MM.1S (cell line): ENCODE measurements around the gene EIF4E1B.
"Not testable (repeated sequence)": the region's sequence is repeated elsewhere in the genome, so short reads cannot be mapped to it uniquely, and the experiment has no call there.

Experiments used
- DNase-seq: peaks from one replicate; pipeline ENCODE4 v3.0.0-alpha.2; 2015
- H2AFZ ChIP-seq: fragments of 300-600 bp; sonication (generic); 2 replicates; pipeline ENCODE4 v1.6.0; 2016; ENCODE audit warnings: antibody characterized with exemption, low read length
- H3F3A ChIP-seq: fragments of 300-600 bp; sonication (generic); 2 replicates; pipeline ENCODE4 v1.6.1; 2016; ENCODE audit warnings: mild to moderate bottlenecking, antibody characterized with exemption, low read length, moderate library complexity, mixed read lengths; ENCODE audit not compliant: insufficient read depth
- H3K27ac ChIP-seq: fragments of 300-600 bp; sonication (generic); 2 replicates; pipeline ENCODE4 v1.5.1; 2016; ENCODE audit warnings: mild to moderate bottlenecking, low read length
- H3K27me3 ChIP-seq: fragments of 300-600 bp; sonication (generic); replicated peaks from 2 replicates; pipeline ENCODE4 v1.6.0; 2016; ENCODE audit warnings: low read length; ENCODE audit not compliant: insufficient read depth
- H3K36me3 ChIP-seq: fragments of 300-600 bp; sonication (generic); replicated peaks from 2 replicates; pipeline ENCODE4 v1.6.1; 2016; ENCODE audit warnings: mild to moderate bottlenecking, low read length, mixed read lengths; ENCODE audit not compliant: insufficient read depth
- H3K4me1 ChIP-seq: fragments of 300-600 bp; sonication (generic); 2 replicates; pipeline ENCODE4 v1.6.1; 2016; ENCODE audit warnings: low read length, mixed read lengths
- H3K4me2 ChIP-seq: fragments of 300-600 bp; sonication (generic); 2 replicates; pipeline ENCODE4 v1.6.0; 2016; ENCODE audit warnings: low read depth, low read length
- H3K4me3 ChIP-seq: fragments of 300-600 bp; sonication (generic); 2 replicates; pipeline ENCODE4 v1.5.1; 2016; ENCODE audit warnings: low read length, mixed read lengths
- H3K79me2 ChIP-seq: fragments of 300-600 bp; sonication (generic); 2 replicates; pipeline ENCODE4 v1.6.1; 2016; ENCODE audit warnings: mixed run types, low read length, mixed read lengths
- H3K9ac ChIP-seq: fragments of 300-600 bp; sonication (generic); 2 replicates; pipeline ENCODE4 v1.6.1; 2016; ENCODE audit warnings: low read length, mixed read lengths
- H3K9me2 ChIP-seq: fragments of 300-600 bp; sonication (generic); replicated peaks from 2 replicates; pipeline ENCODE4 v1.6.1; 2016; ENCODE audit warnings: mild to moderate bottlenecking, low read length, mixed read lengths; ENCODE audit not compliant: insufficient read depth
- H3K9me3 ChIP-seq: fragments of 300-600 bp; sonication (generic); replicated peaks from 2 replicates; pipeline ENCODE4 v1.6.1; 2016; ENCODE audit warnings: mild to moderate bottlenecking, low read length, mixed read lengths; ENCODE audit not compliant: insufficient read depth
- H4K20me1 ChIP-seq: fragments of 300-600 bp; sonication (generic); 2 replicates; pipeline ENCODE4 v1.6.1; 2016; ENCODE audit warnings: mild to moderate bottlenecking, low read length, moderate library complexity, mixed read lengths; ENCODE audit not compliant: insufficient read depth
- CTCF ChIP-seq: fragments of 300-600 bp; sonication (generic); IDR thresholded peaks from 2 replicates; pipeline ENCODE4 v1.5.1; 2016; ENCODE audit warnings: antibody characterized with exemption, low read length, mixed read lengths
- EZH2 ChIP-seq: fragments of 300-600 bp; sonication (generic); optimal IDR thresholded peaks from 2 replicates; pipeline ENCODE3; 2017; ENCODE audit warnings: low read depth, mild to moderate bottlenecking, antibody characterized with exemption, low read length, mixed read lengths
- EZH2phosphoT487 ChIP-seq: fragments of 300-600 bp; sonication (generic); IDR thresholded peaks from 2 replicates; pipeline ENCODE4 v1.6.1; 2018; ENCODE audit warnings: antibody characterized with exemption, low read length

Gene EIF4E1B

GRCh38 chr5:176590035-176590717, 40.3 kb upstream of the EIF4E1B start:
- no peaks in the 10 kb centered on the region for H3K36me3 ChIP-seq
- H2AFZ ChIP-seq: no peak overlapping the region
- no peaks in the 10 kb centered on the region; the same call in 1 of the 2 replicates for H3K27me3 ChIP-seq
- no peaks in the 10 kb centered on the region for H3K4me1 ChIP-seq
- H3K4me2 ChIP-seq: no peak overlapping the region
- DNase-seq: no peak
- no peak overlapping the region for H3K9ac ChIP-seq
- H3K27ac ChIP-seq: no peak overlapping the region
- no peak overlapping the region for H3K4me3 ChIP-seq
- H3K9me3 ChIP-seq: no peaks in the 10 kb centered on the region
- no peak for TF ChIP-seq CTCF
- no peak for TF ChIP-seq EZH2
- no peak for TF ChIP-seq EZH2phosphoT487
- H3K9me2 ChIP-seq: no peaks in the 10 kb centered on the region
- H4K20me1 ChIP-seq: no peaks in the 10 kb centered on the region
- H3K79me2 ChIP-seq: no peaks in the 10 kb centered on the region
- no peaks in the 10 kb centered on the region for H3F3A ChIP-seq

DNA sequence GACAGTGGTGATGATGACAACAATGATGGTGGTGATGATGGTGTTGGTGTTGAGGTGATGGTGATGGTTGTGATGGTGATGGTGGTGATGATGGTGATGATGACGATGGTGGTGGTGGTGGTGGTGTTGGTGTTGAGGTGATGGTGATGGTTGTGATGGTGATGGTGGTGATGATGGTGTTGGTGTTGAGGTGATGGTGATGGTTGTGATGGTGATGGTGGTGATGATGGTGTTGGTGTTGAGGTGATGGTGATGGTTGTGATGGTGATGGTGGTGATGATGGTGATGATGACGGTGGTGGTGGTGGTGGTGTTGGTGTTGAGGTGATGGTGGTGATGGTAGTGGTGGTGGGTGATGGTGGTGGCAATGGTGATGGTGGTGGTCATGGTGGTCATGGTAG, 38.8 kb upstream of the EIF4E1B start:
- not testable (repeated sequence) for H4K20me1 ChIP-seq, H3K36me3 ChIP-seq, H3K4me3 ChIP-seq, H3F3A ChIP-seq, H3K4me1 ChIP-seq, H2AFZ ChIP-seq, H3K27me3 ChIP-seq, H3K9ac ChIP-seq, H3K27ac ChIP-seq, DNase-seq, H3K9me3 ChIP-seq, H3K79me2 ChIP-seq, H3K9me2 ChIP-seq, H3K4me2 ChIP-seq

- no peaks in the 10 kb centered on the region for H3K9me2 ChIP-seq
- H3K4me3 ChIP-seq: no peak overlapping the region
- no peak for DNase-seq
- H3K27me3 ChIP-seq: no peaks in the 10 kb centered on the region; the same call in 1 of the 2 replicates
- no peak overlapping the region for H3K9ac ChIP-seq
- H4K20me1 ChIP-seq: no peaks in the 10 kb centered on the region
- H2AFZ ChIP-seq: no peak overlapping the region
- no peak overlapping the region for H3K27ac ChIP-seq
- H3K9me3 ChIP-seq: no peaks in the 10 kb centered on the region
- TF ChIP-seq EZH2 (no peak), CTCF (no peak), EZH2phosphoT487 (no peak)
- H3K36me3 ChIP-seq: no peaks in the 10 kb centered on the region
- no peaks in the 10 kb centered on the region for H3K4me1 ChIP-seq
- H3F3A ChIP-seq: no peaks in the 10 kb centered on the region
- no peak overlapping the region for H3K4me2 ChIP-seq
- H3K79me2 ChIP-seq: no peaks in the 10 kb centered on the region
Observed at GRCh38 chr5:176592573-176592972, 37.9 kb upstream of the EIF4E1B start.

GRCh38 chr5:176593273-176593869, 37.1 kb upstream of the EIF4E1B start:
- Histone ChIP-seq H3K27me3 (no peaks in the 10 kb centered on the region; the same call in 1 of the 2 replicates), H2AFZ (no peak overlapping the region), H3F3A (no peaks in the 10 kb centered on the region), H3K9me3 (no peaks in the 10 kb centered on the region), H3K4me2 (no peak overlapping the region), H3K27ac (no peak overlapping the region), H4K20me1 (no peaks in the 10 kb centered on the region), H3K9ac (no peak overlapping the region), H3K79me2 (no peaks in the 10 kb centered on the region), H3K4me1 (0 out of 2 replicates have a peak, but pooled peaks cover under 1% of the 10 kb centered on the region), H3K9me2 (no peaks in the 10 kb centered on the region), H3K36me3 (peaks cover 5% of the 10 kb centered on the region; the same call in 1 of the 2 replicates), H3K4me3 (no peak overlapping the region)
- TF ChIP-seq EZH2 (no peak), CTCF (no peak), EZH2phosphoT487 (no peak)
- DNase-seq: no peak
